Tibial artery (tissue), 4 donors: ENCODE data around the gene PIH1D1.

ENCODE experiments used
- DNase-seq, 2 donors: peaks; one replicate each; pipeline ENCODE4 v3.0.0-alpha.2; 2019
- H3K27ac ChIP-seq, 2 donors: fragments of 200-600 bp; sonication (generic) in 1 of 2; 1 replicate in 1 of 2; 2 replicates in 1 of 2; pipeline ENCODE4 v1.5.1; 2018 to 2019; ENCODE audit warnings: mild to moderate bottlenecking in 1 of 2
- H3K27me3 ChIP-seq, 2 donors: fragments of 200-600 bp; sonication (generic) in 1 of 2; one replicate each; pipeline versions ENCODE4 v1.5.1 to v1.6.0; 2016 to 2019
- H3K36me3 ChIP-seq, 3 donors: fragments of 200-600 bp; sonication (generic) in 2 of 3; one replicate each; pipeline ENCODE4 v1.5.1; 2016 to 2019; ENCODE audit warnings: mild to moderate bottlenecking in 2 of 3
- H3K4me1 ChIP-seq, 4 donors: fragments of 200-600 bp; sonication (generic) in 2 of 4; 1 replicate in 3 of 4; 2 replicates in 1 of 4; pipeline ENCODE4 v1.5.1; 2016 to 2019
- H3K4me3 ChIP-seq, 2 donors: fragments of 200-600 bp; sonication (generic) in 1 of 2; 1 replicate in 1 of 2; 2 replicates in 1 of 2; pipeline ENCODE4 v1.5.1; 2018 to 2019; ENCODE audit warnings: mild to moderate bottlenecking in 2 of 2
- H3K9me3 ChIP-seq, 3 donors: fragments of 200-600 bp; sonication (generic) in 1 of 3; one replicate each; pipeline ENCODE4 v1.5.1; 2016 to 2019
- CTCF ChIP-seq, 2 experiments: fragments of 200-600 bp in 1 of 2; fragments of 450-650 bp in 1 of 2; IDR thresholded peaks; one replicate each; pipeline ENCODE4 v1.5.1; 2017 to 2019; ENCODE audit warnings: antibody characterized with exemption in 2 of 2, mild to moderate bottlenecking in 1 of 2, moderate library complexity in 1 of 2
- intact Hi-C: fragments of 100-400 bp; cut with DNase I; formaldehyde crosslinking; loops from one replicate; pipeline ENCODE4 v1.15.0; 2023; ENCODE audit warnings: low total_unique reads

PIH1D1 gene

DNA sequence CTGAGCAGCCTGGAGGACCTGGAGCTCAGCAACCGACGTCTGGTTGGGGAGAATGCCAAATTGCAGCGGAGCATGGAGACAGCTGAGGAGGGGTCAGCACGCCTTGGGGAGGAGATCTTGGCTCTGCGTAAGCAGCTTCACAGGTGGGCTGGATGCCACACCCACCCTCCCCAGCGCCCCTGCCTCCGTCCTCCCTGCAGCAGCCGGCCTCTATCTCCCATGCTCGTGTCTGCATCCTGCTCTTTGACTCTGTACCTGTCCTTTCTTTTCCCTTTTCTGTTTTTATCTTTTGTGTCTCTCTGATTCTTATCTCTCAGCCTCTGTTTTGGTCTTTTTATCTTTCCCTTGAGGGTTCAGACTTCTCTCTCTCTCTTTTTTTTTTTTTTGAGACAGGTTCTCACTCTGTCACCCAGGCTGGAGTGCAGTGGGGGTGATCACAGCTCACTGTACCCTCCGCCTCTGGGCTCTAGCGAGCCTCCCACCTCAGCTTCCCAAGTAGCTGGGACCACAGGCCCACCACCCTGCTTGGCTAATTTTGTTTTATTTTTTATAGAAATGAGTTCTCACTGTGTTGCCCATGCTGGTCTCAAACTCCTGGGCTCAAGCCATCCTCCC is 53.5 kb downstream of the PIH1D1 start:
- H3K27ac ChIP-seq, result no peak overlapping the region

DNA sequence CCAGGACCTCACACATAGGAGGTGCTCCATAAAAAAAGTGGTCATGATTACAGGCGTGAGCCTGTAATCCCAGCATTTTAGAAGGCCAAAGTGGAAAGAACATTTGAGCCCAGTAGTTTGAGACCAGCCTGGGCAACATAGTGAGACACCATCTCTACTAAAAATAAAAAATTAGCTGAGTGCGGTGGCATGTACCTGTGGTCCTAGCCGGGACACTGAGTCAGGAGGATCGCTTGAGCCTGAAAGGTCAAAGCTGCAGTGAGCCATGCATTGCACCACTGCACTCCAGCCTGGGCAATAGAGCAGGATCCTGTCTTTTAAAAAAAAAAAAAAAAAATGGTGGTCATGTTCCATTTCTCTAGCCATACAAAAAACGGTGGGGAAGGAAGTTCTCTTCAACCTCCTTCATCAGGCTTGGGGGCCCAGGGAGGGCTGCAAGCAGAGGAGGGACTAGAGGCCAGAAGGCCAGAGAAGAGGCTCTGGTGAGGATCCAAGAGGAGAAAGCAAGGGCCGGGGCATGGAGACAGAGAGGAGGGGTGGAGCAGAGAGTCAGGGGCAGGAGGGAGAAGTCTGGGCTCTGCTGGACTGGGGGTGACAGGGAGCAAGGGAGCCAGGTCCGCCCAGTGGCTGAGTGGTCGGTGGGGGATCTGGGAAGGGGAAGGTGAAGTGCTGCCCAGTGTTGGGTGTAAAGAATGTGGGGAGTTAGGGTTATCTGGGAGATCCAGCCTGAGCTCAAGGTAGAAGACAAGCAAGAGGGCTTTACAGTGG is 54.7 kb downstream of the PIH1D1 start:
- TF ChIP-seq CTCF (IDR thresholded peaks at IDR 0.05), result no peak
- peaks cover 0 to 45% of the 10 kb centered on the region in 2 donors for H3K27me3 ChIP-seq

More for the DNA sequence above, 53.5 kb downstream of the PIH1D1 start:
- H3K4me1 ChIP-seq, result no peaks in the 10 kb centered on the region
- TF ChIP-seq CTCF (IDR thresholded peaks at IDR 0.05), result no peak
- H3K9me3 ChIP-seq, result no peaks in the 10 kb centered on the region
- intact Hi-C loops, result loop anchor here (5.0 kb wide), 1 partner anchor 34 kb away; no protein-coding TSS in a partner anchor
- DNase-seq, result no peak
- H3K36me3 ChIP-seq, result no peaks in the 10 kb centered on the region
- peaks cover 0 to 52% of the 10 kb centered on the region in 2 donors for H3K27me3 ChIP-seq
- no peak overlapping the region for H3K4me3 ChIP-seq

More for the DNA sequence above, 54.7 kb downstream of the PIH1D1 start:
- H3K4me3 ChIP-seq, result no peak overlapping the region
- intact Hi-C loops, result loop anchor here (5.0 kb wide), 1 partner anchor 35 kb away; no protein-coding TSS in a partner anchor
- no peak for DNase-seq
- H3K4me1 ChIP-seq, result no peaks in the 10 kb centered on the region
- H3K27ac ChIP-seq, result no peak overlapping the region
- no peaks in the 10 kb centered on the region for H3K9me3 ChIP-seq
- H3K36me3 ChIP-seq, result no peaks in the 10 kb centered on the region
